Fibroblast of skin of back (primary cell): ENCODE results near the gene FOXQ1.
A peak's percentile ranks its signal among the peaks of the same experiment; 100 is the strongest.
"Not testable (repeated sequence)": the region's sequence is repeated elsewhere in the genome, so short reads cannot be mapped to it uniquely, and the experiment has no call there.

Source experiments
- DNase-seq: peaks from one replicate; pipeline ENCODE4 v3.0.0-alpha.2; 2013

Gene FOXQ1

DNA sequence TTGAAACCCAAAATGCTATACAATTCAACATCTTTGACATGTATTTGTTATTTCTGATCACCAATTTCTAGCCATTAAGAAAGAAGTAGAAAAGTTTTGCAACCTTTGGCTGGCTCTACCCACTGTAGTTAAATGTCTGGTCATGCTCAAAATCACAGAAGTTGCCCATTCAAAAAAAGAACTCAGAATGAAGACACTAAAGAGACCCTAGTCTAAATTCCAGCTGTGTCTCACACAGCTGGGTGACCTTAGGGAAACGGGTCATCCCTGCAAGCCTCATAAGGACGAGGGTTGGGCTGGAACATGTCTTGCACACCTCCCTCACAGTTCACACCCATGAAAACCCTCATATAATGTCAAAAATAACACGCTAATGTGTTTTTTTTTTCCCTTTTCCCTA is 10.3 kb downstream of the FOXQ1 start:
- DNase-seq = no peak

DNA sequence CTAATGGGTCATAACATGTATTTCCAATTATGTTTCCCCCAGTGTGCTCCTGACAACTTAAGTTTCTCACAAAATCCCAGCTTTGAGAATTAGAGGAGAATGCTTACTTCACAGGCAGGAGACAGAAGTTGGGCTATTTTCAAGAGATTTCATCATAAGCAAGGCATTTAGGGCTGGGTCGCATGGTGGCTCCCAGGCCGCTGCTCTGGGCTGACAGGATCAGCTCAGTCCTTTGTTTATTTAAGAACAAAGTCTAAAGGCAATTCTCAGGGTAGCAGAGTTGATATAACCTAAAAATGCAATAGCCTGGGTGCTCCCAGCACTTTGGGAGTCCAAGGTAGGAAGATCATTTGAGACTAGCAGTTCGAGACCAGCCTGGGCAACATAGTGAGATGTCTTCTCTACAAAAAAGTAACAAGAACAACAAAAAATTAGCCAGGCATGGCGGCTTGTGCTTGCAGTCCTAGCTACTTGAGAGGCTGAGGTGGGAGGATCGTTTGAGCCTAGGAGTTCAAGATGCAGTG is 10.9 kb downstream of the FOXQ1 start:
- DNase-seq = peak; percentile 69

- no peak for DNase-seq
Measured at GRCh38 chr6:1324936-1325335, 13.0 kb downstream of the FOXQ1 start.

DNA sequence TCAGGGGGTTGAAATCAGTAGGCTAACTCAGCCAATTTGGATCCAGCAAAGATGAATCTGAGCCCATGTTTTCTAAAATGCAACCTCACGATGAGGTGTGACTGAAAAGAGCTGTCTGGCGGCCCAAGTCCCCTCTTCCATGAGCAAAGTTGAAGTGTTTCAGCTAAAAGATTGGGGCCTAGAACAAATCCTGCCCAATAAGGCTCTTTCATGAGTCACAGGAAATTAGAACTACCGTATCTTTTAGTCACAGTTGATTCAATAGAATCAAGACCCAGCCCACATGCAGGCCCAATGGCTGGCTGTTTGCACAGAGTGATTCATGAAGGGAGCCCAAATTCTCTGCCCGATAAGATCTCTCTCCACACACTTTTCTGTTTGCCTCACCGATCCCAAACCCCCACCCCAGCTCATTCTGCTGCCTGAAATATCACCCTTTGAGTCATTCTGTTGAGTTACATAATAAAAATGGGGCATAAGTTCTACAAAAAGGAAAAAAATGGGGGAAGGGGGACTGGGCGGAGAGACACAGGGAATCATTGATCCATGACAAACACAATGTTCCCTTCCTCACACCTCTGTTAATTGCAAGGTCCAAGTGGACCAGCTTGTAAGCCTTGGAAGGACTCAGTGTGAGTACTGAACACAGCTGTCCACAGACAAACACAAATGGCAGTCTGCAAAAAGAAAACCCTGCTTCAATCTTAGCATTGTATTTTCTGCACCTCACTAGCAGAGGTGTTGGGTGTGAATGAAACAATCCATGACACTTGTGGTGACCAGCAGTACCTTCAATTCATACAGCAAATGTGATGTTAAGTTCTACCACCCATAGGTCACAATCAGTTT is 13.8 kb downstream of the FOXQ1 start:
- peak; percentile 85 for DNase-seq

- no peak for DNase-seq
Measured at GRCh38 chr6:1326535-1327121, 14.7 kb downstream of the FOXQ1 start.

DNA sequence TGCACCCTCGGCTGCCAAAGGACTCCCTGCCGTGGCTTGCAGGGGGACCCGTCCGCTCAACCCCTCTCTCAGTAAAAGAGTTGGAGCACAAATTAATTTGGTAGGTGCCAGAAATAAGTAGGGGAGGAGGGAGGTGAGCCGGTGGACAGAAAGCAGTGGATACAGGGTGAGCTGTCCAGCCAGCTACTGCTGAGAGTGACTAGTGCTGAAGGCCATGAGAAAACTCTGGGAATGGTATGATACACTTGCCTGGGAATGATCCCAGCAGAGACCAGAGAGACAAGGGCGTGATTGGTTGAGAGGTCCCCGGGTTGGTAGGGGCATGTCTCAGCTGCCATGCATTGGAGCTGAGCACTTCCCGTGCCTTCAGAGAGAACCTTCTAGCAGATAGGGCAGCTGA is 15.7 kb downstream of the FOXQ1 start:
- DNase-seq = no peak

DNA sequence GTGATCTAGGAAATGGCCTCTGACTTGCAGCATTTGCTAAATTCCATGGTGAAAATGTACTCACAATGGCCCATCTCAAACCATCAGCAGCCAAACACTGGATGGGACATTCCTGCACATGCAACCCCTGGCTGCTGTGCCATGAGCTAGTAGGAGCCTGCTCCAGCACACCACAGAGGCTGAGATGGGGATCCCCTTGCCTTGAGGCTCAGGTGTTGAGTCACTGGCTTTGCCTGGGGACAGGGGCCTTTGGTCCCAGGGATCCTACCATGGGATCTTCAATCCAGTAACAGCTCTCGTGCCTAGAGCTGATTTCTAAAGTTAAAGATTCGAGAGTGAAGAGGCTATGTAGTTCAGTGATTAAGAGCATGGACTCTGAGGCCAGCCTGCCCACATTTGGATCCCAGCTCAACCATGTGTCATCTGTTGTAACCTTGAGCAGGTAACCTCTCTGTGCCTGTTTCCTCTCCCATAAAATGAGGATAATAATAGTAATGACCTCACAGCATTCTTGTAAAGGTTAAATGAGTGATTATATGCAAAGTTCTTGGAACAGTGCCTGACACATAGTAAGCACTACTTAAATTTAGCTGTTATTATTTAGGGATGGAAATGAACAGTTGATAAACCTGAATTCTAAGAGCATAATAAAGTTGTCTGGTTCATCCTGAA is 16.4 kb downstream of the FOXQ1 start:
- DNase-seq = no peak

DNA sequence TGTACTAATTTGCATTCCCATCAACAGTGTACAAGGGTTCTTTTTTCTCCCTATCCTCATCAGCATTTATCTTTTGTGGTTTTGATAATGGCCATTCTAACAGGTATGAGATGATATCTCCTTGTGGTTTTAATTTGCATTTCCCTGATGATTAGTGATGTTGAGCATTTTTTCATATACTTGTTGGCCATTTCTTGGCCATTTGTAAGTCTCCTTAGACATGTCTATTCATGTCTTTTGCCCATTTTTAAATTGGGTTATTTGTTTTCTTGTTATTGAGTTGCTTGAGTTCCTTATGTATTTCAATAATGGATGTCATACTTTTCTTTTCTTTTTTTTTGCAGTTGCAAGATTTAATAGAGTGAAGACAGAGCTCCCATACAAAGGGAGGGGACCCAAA is 17.8 kb downstream of the FOXQ1 start:
- DNase-seq = no peak

DNA sequence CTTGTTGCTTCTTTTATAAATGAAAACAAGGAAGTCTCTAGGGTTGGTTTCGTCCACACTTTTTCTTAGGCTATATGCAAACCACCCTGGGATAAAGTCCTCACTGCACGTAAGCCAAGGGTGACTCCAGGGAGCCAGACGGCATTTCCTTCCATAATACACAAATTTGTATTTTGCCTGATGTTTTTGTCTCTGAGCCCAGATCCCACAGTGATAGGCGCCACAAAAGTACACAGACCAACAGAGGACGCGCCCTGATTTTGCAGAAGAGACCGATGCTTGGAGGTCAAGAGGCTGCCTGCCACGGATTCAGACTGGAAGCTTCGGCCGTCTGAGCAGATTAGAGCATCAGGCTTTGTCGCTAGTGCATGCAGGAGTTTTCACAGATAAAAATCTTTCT is 22.8 kb downstream of the FOXQ1 start:
- DNase-seq = no peak

- no peak for DNase-seq
Measured at GRCh38 chr6:1335367-1336037, 23.6 kb downstream of the FOXQ1 start.

GRCh38 chr6:1336246-1336843 is 24.4 kb downstream of the FOXQ1 start:
- no peak for DNase-seq

- DNase-seq = no peak
Measured at GRCh38 chr6:1337791-1338190, 25.9 kb downstream of the FOXQ1 start.

DNA sequence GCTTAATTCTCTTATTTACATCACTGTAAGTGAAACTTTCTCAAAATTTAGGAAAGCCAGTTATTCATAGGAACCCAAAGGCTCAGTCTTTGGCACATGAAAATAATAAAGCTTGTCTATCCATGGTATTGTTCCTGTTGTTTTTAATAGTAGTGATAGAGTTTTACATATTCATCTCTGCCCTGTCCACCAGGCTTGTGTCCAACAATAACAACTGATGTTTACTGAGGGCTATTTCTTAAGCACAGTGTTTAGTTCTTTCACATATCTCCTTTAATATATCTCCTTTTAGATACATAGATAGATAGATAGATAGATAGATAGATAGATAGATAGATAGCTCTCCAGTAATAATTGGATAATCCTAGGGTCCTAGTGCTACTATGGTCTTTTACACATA is 34.2 kb downstream of the FOXQ1 start:
- no peak for DNase-seq

- DNase-seq = peak; percentile 12
Measured at GRCh38 chr6:1346558-1347091, 34.7 kb downstream of the FOXQ1 start.

DNA sequence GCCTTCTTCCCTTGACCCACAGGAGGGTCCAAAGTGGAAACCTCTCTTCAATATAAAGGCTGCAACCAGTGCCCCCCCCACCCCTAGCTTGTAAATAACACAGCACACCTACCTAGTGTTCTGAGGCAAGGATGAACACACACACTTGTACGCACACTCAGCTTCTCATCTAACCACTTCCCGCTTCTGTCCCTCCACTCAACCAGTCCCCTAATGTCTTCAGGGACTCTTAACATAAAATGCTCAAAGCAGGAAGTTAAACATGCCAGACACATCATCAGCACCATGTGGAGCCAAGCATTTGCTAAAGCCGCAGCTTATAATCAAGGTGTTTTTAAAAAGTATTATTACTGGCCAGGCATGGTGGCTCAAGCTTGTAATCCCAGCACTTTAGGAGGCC is 35.3 kb downstream of the FOXQ1 start:
- DNase-seq = no peak

GRCh38 chr6:1348675-1349074 is 36.8 kb downstream of the FOXQ1 start:
- DNase-seq = no peak

GRCh38 chr6:1349655-1350054 is 37.8 kb downstream of the FOXQ1 start:
- DNase-seq = no peak

- DNase-seq = no peak
Measured at GRCh38 chr6:1351381-1352008, 39.6 kb downstream of the FOXQ1 start.

DNA sequence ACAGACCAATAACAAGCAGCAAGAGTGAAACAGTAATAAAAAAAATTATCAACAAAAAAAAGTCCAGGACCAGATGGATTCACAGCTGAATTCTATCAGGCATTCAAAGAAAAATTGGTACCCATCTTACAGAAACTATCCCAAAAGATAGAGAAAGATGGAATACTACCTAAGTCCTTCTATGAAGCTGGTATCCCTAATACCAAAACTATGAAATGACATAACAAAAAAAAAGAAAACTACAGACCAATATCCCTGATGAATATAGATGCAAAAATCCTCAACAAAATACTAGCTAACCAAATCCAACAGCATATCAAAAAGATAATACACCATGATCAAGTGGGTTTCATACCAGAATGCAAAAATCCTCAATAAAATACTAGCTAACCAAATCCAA is 43.2 kb downstream of the FOXQ1 start:
- not testable (repeated sequence) for DNase-seq

DNA sequence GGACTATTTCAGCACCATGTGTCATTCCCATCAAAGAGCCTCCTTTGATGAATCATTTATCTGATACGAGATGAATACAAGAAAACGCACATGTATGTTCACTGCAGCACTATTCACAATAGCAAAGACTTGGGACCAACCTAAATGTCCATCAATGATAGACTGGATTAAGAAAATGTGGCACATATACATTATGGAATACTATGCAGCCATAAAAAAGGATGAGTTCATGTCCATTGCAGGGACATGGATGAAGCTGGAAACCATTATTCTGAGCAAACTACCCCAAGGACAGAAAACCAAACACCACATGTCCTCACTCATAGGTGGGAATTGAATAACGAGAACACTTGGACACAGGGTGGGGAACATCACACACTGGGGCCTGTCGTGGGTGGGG is 49.8 kb downstream of the FOXQ1 start:
- not testable (repeated sequence) for DNase-seq

DNA sequence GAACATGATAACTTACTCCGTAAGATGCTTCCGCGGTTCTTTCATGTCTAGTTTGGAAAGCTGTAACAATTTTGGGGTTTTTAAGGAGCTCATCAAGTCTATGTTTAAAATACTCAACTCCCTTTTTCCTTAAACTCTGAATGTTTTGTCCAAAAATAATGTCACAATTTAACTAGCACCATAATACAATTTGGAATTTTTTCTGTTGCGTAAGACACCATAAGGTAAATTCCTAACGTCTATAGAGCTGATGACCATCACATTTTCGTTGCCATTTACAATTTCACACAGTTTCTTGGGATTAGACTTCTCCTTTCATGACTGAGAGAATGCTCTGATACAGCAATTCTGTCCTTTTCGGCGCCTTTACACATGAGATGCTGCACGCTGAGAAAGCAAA is 50.7 kb downstream of the FOXQ1 start:
- DNase-seq = no peak

DNA sequence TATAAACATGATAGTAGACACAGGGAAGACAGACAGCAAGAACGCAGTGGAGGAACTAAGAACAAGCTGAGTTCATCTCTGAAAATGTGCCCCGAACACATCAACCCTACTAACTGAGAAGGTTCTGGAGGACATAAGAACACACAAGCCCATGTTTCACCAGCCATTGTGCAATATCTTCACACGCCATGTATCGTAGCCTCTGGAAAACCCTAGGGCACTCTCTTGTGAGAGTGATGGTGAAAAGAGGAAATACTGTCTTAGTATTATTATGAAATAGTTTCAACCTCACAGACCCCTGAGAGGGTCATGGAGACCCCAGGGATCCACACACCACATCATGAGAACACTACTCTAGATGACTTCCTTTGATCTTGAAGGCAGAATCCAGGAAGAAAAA is 51.4 kb downstream of the FOXQ1 start:
- no peak for DNase-seq
